Measurements from ENCODE around the gene CPA3. TPM values are rescaled to one million over a fixed set of nuclear protein-coding genes. Genes with fewer than 3 reads are reported as not detected.

The CPA3 gene
- total RNA-seq, 5 donors from 2014 or later (not counting 1 experiment from before 2014, with no cell fraction given) = 0.20 to 2.3 (median 0.75) TPM; not detected in 1

DNA sequence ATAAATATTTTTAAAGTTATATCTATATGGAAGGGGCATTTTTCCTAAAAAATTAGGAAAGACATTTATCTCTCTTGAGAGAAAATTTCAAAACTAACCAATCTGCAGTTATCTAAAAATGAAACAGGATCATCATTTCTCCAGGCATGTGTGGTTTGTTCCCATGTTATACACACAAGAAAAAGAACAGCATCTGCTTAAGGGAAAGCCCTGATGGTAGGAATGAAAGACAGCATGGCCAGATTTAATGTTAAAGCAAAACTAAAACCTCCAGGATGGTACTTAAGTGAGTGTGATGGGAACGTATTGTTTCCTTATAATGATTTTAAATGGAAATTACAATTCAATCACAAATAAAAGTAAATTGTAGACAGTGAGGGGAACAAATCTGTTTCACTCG, 80.0 kb downstream of the CPA3 start:
- DNase-seq = no peak
- no peaks in the 10 kb centered on the region for H3K36me3 ChIP-seq (ENCODE audit: control insufficient read depth in 2 of 2, extremely low read depth in 1 of 2, insufficient read depth in 1 of 2, low read length in 1 of 2)
- H3K27ac ChIP-seq (ENCODE audit: low read length) = no peak overlapping the region
- no peaks in the 10 kb centered on the region for H3K9me3 ChIP-seq
- no peak overlapping the region for H3K4me3 Mint-ChIP-seq
- no peak overlapping the region for H3K4me3 ChIP-seq (ENCODE audit: control insufficient read depth in 1 of 2, extremely low read depth in 1 of 2, low read length in 1 of 2)
- no peak overlapping the region for H3K27ac Mint-ChIP-seq
- ATAC-seq (replicated peaks in 1 of 4) = no peak
- no CpG with 5 or more reads among the region's 2 CpGs for WGBS (ENCODE audit: insufficient coverage)
- ChIA-PET CTCF (interaction anchor here (0.7 to 3.0 kb wide), 2 partner anchors 10 to 12 kb away, joined by 3 to 10 read pairs; no protein-coding TSS in a partner anchor), POLR2A (no interaction called here)
- H3K4me1 ChIP-seq (ENCODE audit: control insufficient read depth in 1 of 2, extremely low read depth in 1 of 2, insufficient read depth in 2 of 2, low read length in 2 of 2) = no peaks in the 10 kb centered on the region
- peaks cover 0 to 3% of the 10 kb centered on the region in 2 experiments for H3K27me3 ChIP-seq (replicated peaks in 1 of 2; ENCODE audit: control insufficient read depth in 2 of 2, extremely low read depth in 1 of 2, insufficient read depth in 2 of 2, low read length in 1 of 2)
- no peaks in the 10 kb centered on the region for H3K9me3 Mint-ChIP-seq
- H3K36me3 Mint-ChIP-seq = no peaks in the 10 kb centered on the region
- H3K4me1 Mint-ChIP-seq = no peaks in the 10 kb centered on the region
- peaks cover 0 to 3% of the 10 kb centered on the region in 2 donors for H3K27me3 Mint-ChIP-seq

Other genes starting within 250 kb of the CPA3 start
- gene AGTR1, start 167.4 kb upstream of the CPA3 start, total RNA-seq = not detected
- 1 to 10 TPM in 3 of 5 donors, not detected in 2; 7.4 to 9.2 (median 8.0) TPM for gene CPB1, start 37.5 kb upstream of the CPA3 start, total RNA-seq
- gene GYG1, start 126.2 kb downstream of the CPA3 start, total RNA-seq = 10 to 100 TPM; 16.3 to 30.4 (median 25.7) TPM
- gene HLTF, start 221.2 kb downstream of the CPA3 start, total RNA-seq = 10 to 100 TPM; 12.5 to 25.4 (median 19.1) TPM

Data from T-cell (primary cell).